ENCODE results near the gene ABRAXAS1. TPM values are rescaled to one million over a fixed set of nuclear protein-coding genes. Genes with fewer than 3 reads are reported as not detected.

Gene ABRAXAS1
- total RNA-seq (2022; extraction: Qiagen RNA extraction; ENCODE audit: low read depth) = 3.4 to 7.8 TPM (median 6.5 TPM) in 5 replicates

DNA sequence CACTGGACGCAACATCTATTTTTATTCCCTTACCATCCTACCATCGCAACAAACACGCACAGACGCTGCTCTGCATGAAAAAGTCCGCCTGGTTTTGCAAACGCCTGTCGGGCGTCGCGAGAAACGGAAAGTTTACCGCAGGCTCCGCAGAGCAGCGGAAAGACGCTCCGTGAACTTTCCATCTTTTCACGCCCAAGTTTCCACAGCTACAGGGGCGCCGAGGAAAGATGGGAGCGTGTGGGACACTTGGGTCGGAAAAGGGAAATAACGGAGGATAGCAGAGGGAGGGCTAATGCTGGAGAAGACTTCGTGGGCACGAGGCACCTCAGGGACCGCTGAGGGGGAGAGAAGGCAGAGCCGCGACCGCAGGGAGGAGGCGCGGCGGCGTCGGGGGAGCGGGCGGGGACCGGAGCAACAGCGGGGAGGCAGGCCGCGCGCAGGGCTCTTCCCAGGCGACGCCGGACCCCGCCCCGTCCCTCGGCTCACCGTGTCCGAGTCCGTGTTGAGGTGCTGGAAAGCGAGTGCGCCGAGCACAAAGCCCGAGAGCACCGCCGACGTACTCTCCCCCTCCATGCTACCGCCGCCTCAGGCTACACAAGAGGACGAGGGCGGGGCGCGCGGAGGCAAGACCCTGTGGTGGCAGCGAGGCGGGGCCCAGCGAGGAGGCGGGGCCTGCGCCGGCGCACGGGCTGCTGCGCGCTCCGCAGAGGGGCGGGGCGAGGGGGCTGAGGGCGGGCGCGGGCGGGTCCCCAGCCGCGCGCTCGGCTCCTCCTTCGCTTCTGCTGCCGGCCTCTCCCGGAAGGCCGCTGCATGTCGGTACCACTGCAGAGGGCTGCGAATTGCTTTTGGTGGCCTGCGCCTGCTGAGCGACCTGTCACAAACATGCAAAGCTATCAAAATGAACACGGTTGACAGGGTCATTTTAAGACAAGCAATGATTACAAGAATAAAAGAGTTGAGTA, at the start of gene ABRAXAS1:
Gene ABRAXAS1 (minus strand): TSS at position 601 of the 962 bp plus-strand sequence. CDS start 28 bp downstream, at position 573.

DNA sequence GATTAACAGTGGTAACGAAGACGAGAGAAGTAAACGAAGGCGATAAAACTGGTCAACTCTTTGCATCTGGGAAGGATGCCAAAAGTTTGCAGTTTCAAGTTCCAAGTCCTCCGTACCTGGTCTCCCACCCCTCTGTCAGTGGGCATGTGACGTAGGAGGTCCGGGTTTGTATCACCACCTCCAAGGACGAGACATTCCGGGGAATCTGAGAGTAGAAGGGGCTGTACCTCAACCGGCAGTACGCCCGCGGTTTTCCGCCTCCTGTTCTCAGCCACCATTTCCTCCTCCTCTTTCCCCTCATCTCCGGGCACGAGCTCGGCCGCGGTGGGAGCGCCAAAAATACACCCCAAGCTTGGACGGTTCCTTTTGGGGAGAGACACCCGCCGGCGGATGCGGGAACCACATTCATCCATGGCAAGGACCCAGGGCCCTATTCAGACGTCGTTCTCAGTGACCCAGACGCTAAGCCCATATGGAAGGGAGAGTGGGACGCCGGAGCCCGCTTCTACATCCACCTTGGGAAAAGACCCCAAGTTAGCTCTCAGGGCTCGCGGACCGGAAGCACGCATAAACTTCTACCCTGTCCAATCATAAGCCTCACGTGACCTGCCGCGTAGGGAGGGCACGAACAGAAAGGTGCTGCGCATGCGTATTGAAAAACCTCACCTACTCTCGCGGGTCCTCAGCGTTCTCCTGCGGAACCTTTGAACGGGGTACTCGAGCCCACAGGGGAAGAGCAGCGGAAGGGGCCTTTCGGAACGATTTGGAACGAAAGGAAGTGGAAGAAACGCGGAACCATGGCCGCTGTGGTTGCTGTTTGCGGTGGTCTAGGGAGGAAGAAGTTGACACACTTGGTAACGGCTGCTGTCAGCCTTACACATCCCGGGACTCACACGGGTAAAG, 29.4 kb downstream of the ABRAXAS1 start, which contains the start of the genes HELQ and MRPS18C:
Gene HELQ (minus strand): TSS at position 543 of the 903 bp plus-strand sequence. CDS start 130 bp downstream, at position 413.
Gene MRPS18C (plus strand): TSS at position 778 of the 903 bp plus-strand sequence. CDS start 20 bp downstream, at position 798.

Other genes starting within 250 kb of the ABRAXAS1 start
- 18.0 to 21.4 TPM (median 20.9 TPM) in 5 replicates for gene COQ2, start 200.3 kb downstream of the ABRAXAS1 start, total RNA-seq (2022; extraction: Qiagen RNA extraction; ENCODE audit: low read depth)
- gene HPSE, start 150.3 kb downstream of the ABRAXAS1 start, total RNA-seq (2022; extraction: Qiagen RNA extraction; ENCODE audit: low read depth) = 1.1 to 2.2 TPM (median 1.3 TPM) in 5 replicates
- 3.3 to 5.6 TPM (median 4.3 TPM) in 5 replicates for gene HELQ, start 29.3 kb downstream of the ABRAXAS1 start, total RNA-seq (2022; extraction: Qiagen RNA extraction; ENCODE audit: low read depth)
- gene MRPS18C, start 29.0 kb downstream of the ABRAXAS1 start, total RNA-seq (2022; extraction: Qiagen RNA extraction; ENCODE audit: low read depth) = 40.6 to 72.1 TPM (median 46.9 TPM) in 5 replicates
- 33.4 to 37.4 TPM (median 34.3 TPM) in 5 replicates for gene GPAT3, start 51.0 kb upstream of the ABRAXAS1 start, total RNA-seq (2022; extraction: Qiagen RNA extraction; ENCODE audit: low read depth)